ENCODE results near the gene C13orf42.
A peak's percentile ranks its signal among the peaks of the same experiment; 100 is the strongest.

The C13orf42 gene

DNA sequence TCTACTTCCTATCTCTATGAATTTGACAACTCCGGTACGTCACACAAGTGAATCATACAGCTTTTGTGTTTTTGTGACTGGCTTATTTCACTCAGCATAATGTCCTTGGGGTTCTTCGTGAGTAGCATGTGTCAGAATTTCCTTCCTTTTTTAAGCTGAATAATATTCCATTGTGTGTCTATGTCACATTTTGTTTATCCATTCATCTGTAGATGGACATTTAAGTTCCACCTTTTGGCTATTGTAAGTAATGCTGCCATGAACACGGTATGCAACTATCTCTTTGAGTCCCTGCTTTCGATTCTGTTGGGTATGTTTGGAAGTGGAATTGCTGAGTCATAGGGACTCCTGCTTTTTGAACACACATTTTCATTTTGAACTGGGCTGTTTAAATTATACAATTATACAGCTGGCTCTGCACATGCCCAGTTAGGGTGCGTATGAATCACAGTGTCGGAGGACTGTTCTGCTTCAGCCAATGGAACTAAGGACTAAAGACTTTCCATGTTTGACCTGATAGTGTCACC is 43.0 kb upstream of the C13orf42 start:
- DNase-seq (ENCODE audit: low read depth): peak; percentile 15
- TF ChIP-seq, protein P1, sequence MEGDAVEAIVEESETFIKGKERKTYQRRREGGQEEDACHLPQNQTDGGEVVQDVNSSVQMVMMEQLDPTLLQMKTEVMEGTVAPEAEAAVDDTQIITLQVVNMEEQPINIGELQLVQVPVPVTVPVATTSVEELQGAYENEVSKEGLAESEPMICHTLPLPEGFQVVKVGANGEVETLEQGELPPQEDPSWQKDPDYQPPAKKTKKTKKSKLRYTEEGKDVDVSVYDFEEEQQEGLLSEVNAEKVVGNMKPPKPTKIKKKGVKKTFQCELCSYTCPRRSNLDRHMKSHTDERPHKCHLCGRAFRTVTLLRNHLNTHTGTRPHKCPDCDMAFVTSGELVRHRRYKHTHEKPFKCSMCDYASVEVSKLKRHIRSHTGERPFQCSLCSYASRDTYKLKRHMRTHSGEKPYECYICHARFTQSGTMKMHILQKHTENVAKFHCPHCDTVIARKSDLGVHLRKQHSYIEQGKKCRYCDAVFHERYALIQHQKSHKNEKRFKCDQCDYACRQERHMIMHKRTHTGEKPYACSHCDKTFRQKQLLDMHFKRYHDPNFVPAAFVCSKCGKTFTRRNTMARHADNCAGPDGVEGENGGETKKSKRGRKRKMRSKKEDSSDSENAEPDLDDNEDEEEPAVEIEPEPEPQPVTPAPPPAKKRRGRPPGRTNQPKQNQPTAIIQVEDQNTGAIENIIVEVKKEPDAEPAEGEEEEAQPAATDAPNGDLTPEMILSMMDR (conservative IDR thresholded peaks at IDR 0.05; ENCODE audit: low read length): no peak
- H3K4me3 ChIP-seq (ENCODE audit: low read length): no peak overlapping the region

DNA sequence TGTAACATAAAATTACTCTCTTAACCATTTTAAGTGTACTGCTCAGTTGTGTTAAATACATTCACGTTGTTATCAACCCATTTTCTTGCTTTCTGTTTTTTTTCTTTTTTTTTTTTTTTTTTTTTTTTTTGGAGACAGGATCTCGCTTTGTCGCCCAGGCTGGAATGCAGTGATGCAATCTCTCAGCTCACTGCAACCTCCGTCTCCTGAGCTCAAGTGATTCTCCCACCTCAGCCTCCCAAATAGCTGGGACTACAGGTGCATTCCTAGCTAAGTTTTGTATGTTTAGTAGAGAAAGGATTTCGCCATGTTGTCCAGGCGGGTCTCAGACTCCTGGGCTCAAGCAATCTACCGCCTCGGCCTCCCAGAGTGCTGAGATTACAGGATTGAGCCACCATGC is 42.5 kb upstream of the C13orf42 start:
- TF ChIP-seq, protein P1 (conservative IDR thresholded peaks at IDR 0.05; ENCODE audit: low read length): no peak
- no peak overlapping the region for H3K4me3 ChIP-seq (ENCODE audit: low read length)
- no peak for DNase-seq (ENCODE audit: low read depth)

DNA sequence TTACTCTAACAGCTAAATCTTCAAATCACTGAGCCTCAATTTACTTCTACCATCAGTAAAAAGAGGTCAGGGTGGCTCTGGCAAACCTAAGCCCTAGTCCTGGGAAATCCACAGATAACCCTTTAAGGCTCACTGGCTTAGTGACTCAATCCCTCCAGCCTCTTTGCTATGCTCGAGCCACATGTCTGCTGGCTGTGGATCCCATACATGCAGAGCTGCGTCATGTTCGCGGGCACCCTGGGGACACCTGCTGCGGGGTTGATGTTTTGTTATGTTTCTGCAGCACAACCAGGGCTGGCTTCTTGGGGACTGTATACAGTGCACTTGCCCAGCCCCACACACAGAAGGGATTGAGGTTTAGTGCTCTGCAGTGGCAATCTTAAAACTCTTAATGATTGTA is 41.6 kb upstream of the C13orf42 start:
- no peak for DNase-seq (ENCODE audit: low read depth)
- no peak overlapping the region for H3K4me3 ChIP-seq (ENCODE audit: low read length)
- TF ChIP-seq, protein P1 (conservative IDR thresholded peaks at IDR 0.05; ENCODE audit: low read length): no peak

DNA sequence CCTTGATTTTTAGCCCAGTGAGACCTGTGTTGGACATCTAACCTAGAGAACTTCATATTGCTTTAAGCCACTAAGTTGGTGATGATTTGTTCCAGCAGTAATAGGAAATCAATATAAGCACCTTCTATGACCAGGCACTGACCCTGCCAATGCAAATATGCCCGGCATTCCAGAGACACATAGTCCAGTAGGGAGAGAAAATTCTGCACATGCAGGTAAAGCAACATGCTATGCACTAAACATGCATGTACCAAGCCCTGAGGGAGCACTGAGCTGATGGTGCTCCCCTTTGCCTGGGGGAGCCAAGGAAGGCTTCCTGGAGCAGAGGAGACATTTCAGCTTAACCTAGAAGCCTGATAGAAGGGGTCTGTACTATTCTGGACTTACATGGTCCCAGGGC is 40.4 kb upstream of the C13orf42 start:
- no peak overlapping the region for H3K4me3 ChIP-seq (ENCODE audit: low read length)
- TF ChIP-seq, protein P1 (conservative IDR thresholded peaks at IDR 0.05; ENCODE audit: low read length): no peak

DNA sequence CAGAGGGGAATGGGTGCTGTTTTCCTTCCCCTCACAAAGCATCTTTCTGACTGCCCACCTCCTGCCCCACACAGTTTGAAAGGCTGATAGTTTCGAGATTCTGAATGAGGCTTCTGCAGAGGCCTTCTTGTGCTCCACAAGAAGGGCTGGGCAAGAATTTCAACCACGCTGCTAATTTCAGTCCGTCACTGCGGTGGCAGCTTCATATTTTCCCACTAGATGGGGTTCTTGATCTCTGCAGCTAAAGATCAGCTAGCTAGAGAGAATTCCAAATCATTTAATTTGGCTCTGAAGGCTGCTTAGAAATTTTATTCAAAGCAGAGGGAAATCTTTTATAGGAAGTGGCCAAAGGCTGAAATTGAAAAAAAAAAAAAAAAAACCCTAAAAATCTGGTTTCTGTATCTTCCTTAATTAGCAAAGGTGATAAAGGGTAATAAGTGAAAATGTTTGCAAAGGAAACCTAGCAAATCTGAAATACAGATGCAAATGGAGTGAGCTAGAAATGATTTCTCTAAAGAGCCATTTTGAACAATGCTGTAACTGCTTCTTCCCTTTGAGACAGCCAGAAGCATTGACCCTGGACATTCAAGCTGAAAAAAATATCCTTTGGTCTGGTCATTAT is 38.0 kb upstream of the C13orf42 start:
- DNase-seq (ENCODE audit: low read depth): peak; percentile 60
- TF ChIP-seq, protein P1 (conservative IDR thresholded peaks at IDR 0.05; ENCODE audit: low read length): peak; percentile 69
- H3K4me3 ChIP-seq (ENCODE audit: low read length): no peak overlapping the region

More for the DNA sequence above, 40.4 kb upstream of the C13orf42 start:
- DNase-seq (ENCODE audit: low read depth): no peak

DNA sequence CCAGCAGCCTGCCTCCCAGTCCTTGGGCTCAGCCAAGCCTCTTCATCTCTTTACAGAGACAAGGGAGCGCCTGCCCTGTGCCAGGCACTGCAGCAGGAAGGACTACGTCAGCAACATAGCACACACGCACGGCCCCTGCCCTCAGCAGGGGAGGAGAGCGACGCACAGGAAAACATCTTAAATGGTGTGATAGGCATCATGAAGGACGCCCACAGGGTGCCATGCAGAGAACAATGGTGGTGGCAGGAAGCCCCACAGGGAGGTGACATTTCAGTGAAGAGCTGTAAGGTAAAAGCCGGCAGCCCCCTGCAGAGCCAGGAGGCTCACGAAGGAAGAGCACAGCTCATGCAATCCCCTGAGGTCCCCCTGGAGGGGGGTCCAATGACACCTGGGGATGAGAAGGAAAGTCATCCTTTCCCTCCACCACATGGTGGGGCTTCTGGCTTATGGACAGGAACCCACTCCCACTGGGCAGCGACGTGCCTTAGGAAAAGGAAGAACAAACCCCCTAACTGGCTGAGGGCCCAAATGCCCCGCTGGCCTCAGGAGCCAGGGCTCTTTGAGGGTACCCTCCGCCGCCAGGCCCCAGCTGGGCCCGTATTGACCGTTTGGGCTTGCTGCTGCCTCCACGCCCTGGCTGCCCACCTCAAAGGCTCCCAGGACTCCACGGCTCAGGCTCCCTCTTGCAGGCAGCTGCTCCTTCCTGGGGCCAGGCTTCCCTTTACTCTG is 37.3 kb upstream of the C13orf42 start:
- no peak overlapping the region for H3K4me3 ChIP-seq (ENCODE audit: low read length)
- TF ChIP-seq, protein P1 (conservative IDR thresholded peaks at IDR 0.05; ENCODE audit: low read length): no peak

DNA sequence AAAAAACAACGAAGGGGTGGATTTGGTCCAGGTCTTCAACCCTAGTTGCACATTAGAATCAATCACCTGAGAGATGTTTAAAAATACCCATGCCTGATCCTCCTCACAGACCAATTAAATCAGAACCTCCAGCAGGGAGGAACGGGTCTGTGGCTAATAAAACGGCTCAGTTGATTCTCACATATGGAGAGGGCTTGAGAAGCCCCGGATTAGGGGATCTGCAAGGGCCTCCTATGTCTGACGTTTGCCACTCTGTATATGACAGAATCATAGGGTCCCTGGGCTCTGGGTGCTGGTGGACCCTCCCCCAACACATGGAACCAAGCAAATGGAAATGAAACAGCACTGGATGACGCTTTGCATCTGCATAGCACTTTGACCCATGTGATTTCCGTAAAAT is 36.7 kb upstream of the C13orf42 start:
- H3K4me3 ChIP-seq (ENCODE audit: low read length): no peak overlapping the region
- no peak for DNase-seq (ENCODE audit: low read depth)
- TF ChIP-seq, protein P1 (conservative IDR thresholded peaks at IDR 0.05; ENCODE audit: low read length): no peak

More for the DNA sequence above, 37.3 kb upstream of the C13orf42 start:
- DNase-seq (ENCODE audit: low read depth): no peak
